ENCODE data around the gene TSPAN8. TPM values are rescaled to one million over a fixed set of nuclear protein-coding genes. Genes with fewer than 3 reads are reported as not detected.
"Not testable (repeated sequence)": the region's sequence is repeated elsewhere in the genome, so short reads cannot be mapped to it uniquely, and the experiment has no call there.

Gene TSPAN8
- 0.96 TPM for polyA plus RNA-seq (ENCODE audit: insufficient read length)

- no peak for DNase-seq (ENCODE audit: low read depth)
Measured at GRCh38 chr12:71157601-71158233, at the start of gene TSPAN8. TSPAN8 (minus strand) TSS chr12:71157999; CDS start chr12:71157678, 321 bp downstream.

DNA sequence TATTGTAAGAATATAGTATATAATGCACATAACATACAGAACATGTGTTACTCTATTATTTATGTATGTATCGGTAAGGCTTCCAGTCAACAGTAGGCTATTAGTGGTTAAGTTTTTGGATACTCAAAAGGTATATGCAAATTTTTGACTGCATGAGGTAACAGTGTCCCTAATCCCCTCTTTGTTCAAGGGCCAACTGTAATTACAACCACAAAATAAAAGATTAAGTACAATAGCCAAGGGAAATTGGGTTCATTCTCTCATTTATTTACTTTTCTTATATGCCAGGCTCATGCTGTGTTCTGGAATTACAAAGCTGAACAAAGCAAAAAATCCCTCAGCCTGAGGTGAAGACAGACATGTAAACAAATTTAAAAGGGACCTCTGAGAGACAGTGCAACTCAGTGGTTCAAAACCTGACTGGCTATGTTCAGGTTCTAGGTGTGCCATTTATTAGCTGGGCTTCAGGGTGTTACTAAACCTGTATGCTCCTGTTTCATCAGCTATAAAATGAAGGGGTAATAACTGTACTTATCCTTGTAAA is 43.4 kb upstream of the TSPAN8 start:
- DNase-seq (ENCODE audit: low read depth): no peak

GRCh38 chr12:71200706-71201105 is 42.9 kb upstream of the TSPAN8 start:
- DNase-seq (ENCODE audit: low read depth): no peak

- no peak for DNase-seq (ENCODE audit: low read depth)
Measured at GRCh38 chr12:71197460-71197859, 39.7 kb upstream of the TSPAN8 start.

GRCh38 chr12:71195338-71195896 is 37.6 kb upstream of the TSPAN8 start:
- DNase-seq (ENCODE audit: low read depth): no peak

GRCh38 chr12:71194657-71195056 is 36.9 kb upstream of the TSPAN8 start:
- no peak for DNase-seq (ENCODE audit: low read depth)

- DNase-seq (ENCODE audit: low read depth): no peak
Measured at GRCh38 chr12:71193041-71193440, 35.2 kb upstream of the TSPAN8 start.

DNA sequence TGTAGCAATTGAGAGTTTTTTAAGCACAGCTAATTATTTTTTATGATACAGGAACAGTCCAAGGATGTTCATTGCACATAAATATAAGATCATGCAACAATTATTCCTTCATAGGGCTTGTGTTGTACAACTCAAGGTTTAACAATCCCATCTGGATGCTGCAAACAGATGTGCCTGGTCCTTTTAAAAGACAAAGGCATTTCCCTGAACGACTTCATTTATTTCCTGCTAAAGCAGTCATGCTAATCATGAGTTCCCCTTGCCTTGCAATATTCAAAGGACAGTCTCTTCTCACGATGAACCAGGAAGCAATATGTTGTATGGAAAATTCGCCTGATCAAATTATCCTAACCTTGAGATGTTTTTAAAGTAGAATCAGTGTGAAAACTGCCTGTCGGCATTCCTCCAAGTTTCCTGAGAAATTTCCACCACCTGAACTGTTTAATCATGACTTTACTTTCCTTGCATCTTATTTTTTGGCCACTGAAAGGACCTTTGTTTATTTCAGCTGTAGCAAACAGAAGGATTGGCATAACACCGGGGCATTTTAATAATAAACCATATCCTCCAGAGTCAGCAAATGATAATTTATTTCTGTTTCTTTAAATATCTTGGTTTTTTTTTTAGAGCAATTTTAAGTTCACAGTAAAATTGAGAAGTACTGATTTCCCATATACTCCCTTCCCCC is 33.9 kb upstream of the TSPAN8 start:
- DNase-seq (ENCODE audit: low read depth): no peak

GRCh38 chr12:71190822-71191221 is 33.0 kb upstream of the TSPAN8 start:
- no peak for DNase-seq (ENCODE audit: low read depth)

- no peak for DNase-seq (ENCODE audit: low read depth)
Measured at GRCh38 chr12:71187379-71187778, 29.6 kb upstream of the TSPAN8 start.

DNA sequence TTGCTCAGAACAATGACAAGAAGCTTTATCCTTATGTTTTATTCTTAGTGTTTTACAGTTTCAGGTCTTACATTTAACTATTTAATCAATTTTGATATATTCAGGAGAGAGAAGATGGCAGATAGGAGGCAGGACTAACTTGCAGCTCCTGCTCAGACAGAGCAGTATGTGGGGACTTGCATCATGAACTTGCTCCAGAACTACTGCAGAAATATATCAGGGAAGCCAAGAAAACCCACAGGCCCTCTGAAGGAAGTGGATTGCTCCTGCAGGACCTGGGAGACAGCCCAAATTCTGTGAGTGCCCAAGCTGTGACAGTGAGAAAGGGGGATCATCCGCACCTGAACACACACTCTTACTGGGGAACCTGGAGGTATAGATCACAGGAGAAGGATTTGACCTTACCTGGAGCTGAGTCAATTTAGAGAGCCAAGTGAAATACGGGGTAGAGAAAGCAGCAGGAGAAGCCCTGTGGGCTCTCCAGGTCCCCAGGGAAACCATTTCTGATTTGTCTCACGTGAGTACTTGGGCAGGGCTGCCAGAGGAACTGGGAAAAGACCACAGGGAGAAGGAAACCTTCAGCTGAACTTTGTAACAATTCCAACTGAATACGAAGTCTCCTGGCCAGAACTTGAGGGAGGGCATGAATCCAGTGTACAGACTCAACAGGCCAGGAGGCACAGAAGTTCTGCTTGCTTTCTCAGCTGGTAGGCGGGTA is 28.9 kb upstream of the TSPAN8 start:
- DNase-seq (ENCODE audit: low read depth): no peak

DNA sequence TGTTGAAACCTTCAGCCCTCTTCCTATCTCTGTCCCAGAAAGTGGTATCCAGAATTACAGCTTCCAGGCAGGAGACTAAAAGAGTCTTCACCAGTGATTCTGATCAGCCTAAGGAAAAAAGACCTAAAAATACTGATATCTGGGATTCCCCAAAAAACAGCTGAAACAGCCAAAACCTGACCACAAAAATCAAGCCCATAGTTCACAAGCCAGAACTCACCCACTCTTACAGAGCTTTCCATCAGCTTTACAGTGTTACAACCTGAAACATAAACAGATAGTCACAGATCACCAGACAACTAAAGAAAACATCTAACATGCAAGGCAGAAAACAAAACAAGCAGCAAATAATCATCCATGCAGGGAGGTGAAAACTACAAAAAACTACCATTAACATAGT is 26.0 kb upstream of the TSPAN8 start:
- DNase-seq (ENCODE audit: low read depth): no peak

DNA sequence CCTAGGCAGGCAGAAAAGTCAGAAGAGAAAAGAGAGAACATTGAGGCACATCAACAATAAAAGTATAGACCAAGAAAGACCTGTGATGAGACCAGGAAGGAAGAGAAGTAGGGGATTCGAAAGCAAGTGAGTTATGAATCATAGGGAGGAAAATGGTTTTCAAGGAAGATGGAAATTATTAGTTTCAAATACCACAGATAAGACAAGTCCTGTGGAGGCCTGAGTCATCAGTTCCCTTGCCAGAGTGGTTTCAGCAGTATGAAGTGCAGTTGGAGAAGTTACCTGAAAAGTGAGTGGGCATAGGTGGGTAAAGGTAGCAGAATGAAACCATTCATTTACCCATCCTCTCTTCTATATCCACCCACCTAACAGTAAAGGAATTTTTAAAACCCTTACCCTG is 25.2 kb upstream of the TSPAN8 start:
- no peak for DNase-seq (ENCODE audit: low read depth)

DNA sequence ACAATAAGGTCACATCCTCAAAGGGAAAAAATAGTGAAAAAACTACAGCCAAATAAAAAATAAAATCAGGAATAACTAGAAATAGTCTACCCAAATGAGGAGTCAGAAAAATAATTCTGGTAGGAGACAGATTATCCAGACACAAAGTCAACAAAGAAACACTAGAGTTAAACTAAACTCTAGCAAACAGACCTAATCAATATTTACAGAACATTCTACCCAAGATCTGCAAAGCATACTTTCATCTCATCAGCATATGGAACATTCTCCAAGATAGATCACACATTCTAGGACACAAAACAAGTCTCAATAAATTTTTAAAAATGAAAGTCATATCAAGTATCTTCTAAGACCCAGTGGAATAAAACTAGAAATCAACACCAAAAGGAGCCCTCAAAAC is 20.4 kb upstream of the TSPAN8 start:
- no peak for DNase-seq (ENCODE audit: low read depth)

DNA sequence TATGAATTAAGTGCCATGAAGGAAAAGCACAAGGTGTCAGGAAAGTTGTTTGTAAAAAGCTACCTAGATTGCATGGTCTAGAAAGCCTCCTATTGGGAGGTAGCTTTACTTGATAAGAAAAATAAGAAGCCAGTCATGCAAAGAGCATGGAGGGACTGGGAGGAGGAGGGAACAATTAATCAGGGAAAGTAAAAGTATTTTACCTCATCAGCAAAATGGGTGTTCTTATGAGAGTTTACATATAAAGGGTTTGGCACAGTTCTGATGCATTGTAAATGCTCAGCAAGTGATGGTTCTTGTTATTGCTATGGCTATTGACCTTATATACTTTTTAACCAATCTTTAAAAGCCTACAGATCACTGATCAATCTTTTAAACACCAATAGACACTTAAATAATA is 17.0 kb upstream of the TSPAN8 start:
- no peak for DNase-seq (ENCODE audit: low read depth)

DNA sequence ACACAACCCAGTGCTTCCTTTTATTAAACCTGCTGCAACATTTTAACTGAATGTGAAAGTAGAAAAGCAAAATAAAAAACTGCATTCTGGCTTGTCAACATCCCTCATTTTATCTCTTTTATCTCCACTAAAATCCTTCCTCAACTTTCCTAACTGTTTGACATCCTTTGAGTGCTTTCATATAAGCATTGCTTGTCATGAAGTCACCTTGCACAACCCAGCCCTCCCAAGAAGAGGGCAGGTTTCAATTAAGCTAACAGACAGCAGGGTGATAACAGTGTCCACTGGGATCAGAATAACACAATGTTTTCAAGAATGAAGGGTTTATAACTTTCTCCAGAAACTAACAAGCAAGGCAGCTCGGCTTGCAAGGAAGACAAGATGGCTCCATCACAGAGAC is 16.3 kb upstream of the TSPAN8 start:
- no peak for DNase-seq (ENCODE audit: low read depth)

- DNase-seq (ENCODE audit: low read depth): no peak
Measured at GRCh38 chr12:71170456-71170855, 12.7 kb upstream of the TSPAN8 start.

GRCh38 chr12:71169286-71169685 is 11.5 kb upstream of the TSPAN8 start:
- no peak for DNase-seq (ENCODE audit: low read depth)

DNA sequence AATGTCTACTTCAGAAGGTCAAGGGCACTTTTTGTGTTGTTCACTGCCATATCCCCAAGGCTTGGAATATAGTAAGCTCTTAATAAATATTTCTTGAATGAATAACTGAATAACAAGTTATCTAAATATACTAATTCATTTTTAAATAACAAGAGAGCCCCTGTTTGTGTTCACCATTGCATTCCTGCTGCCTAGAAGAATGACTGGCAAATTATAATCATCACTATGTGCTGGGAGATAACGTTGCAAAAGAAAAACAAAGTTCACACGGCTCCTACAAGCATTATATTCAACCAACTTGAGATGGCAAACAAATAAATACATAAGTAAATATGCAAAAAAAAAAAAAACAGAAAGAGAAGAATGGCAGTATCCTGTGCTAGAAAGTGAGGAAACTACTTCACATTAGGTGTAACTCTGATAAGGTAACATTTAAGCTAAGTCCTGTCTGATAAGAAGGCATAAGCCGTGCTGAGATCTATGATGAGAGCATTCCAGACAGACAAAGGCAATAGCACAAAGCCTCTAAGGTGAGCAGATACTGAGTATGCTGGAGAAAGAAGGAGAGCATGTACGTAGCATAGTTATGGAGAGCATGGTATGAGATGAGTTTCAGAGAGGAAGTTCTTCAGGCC is 9.2 kb upstream of the TSPAN8 start:
- no peak for DNase-seq (ENCODE audit: low read depth)

- no peak for DNase-seq (ENCODE audit: low read depth)
Measured at GRCh38 chr12:71166280-71166679, 8.5 kb upstream of the TSPAN8 start.

DNA sequence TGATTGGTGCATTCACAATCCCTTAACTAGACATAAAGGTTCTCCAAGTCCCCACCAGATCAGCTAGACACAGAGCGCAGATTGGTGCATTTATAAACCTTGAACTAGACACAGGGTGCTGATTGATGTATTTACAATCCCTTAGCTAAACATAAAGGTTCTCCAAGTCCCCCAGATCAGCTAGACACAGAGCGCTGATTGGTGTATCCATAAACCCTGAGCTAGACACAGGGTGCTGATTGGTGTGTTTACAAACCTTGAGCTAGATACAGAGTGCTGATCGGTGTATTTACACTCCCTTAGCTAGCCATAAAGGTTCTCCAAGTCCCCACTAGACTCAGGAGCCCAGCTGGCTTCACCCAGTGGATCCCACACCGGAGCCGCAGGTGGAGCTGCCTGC is 8.0 kb upstream of the TSPAN8 start:
- DNase-seq (ENCODE audit: low read depth): not testable (repeated sequence)
